ENCODE results near the gene ASGR2.

The ASGR2 gene

DNA sequence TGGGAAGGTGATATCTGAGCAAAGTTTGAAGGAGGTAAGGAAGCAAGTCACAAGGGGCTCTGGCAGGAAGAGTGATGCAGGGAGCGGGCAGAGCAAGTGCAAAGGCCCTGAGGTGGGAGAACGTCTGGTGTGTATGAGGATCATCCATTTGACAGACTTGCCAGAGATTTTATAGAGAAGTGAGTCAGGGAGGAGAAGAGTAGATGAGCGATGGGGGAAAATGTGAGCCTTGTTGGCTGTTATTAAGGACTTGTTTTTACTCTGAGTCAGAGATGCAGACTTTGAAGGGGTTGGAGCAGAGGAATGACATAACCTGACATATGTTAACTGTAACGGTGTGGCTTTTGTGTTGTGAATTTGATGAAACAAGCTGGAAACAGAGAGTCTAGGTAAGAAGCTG lies 31.0 kb downstream of the ASGR2 start:
- DNase-seq (ENCODE audit: low read depth in 1 of 2, low spot score in 1 of 2) = no peak
- Histone ChIP-seq H3K27ac (replicated peaks) (no peak overlapping the region), H3K27me3 (ENCODE audit: insufficient read depth, poor library complexity, severe bottlenecking) (no peaks in the 10 kb centered on the region), H3K4me3 (replicated peaks; ENCODE audit: insufficient read depth, low read length) (no peak overlapping the region)
- TF ChIP-seq SPI1 (IDR thresholded peaks at IDR 0.05; ENCODE audit: borderline replicate concordance, low read depth) (no peak), GABPA (IDR thresholded peaks at IDR 0.05; ENCODE audit: low read depth) (no peak), POLR2AphosphoS5 (IDR thresholded peaks at IDR 0.05; ENCODE audit: low read depth) (no peak)
- TF ChIP-seq, protein P1, sequence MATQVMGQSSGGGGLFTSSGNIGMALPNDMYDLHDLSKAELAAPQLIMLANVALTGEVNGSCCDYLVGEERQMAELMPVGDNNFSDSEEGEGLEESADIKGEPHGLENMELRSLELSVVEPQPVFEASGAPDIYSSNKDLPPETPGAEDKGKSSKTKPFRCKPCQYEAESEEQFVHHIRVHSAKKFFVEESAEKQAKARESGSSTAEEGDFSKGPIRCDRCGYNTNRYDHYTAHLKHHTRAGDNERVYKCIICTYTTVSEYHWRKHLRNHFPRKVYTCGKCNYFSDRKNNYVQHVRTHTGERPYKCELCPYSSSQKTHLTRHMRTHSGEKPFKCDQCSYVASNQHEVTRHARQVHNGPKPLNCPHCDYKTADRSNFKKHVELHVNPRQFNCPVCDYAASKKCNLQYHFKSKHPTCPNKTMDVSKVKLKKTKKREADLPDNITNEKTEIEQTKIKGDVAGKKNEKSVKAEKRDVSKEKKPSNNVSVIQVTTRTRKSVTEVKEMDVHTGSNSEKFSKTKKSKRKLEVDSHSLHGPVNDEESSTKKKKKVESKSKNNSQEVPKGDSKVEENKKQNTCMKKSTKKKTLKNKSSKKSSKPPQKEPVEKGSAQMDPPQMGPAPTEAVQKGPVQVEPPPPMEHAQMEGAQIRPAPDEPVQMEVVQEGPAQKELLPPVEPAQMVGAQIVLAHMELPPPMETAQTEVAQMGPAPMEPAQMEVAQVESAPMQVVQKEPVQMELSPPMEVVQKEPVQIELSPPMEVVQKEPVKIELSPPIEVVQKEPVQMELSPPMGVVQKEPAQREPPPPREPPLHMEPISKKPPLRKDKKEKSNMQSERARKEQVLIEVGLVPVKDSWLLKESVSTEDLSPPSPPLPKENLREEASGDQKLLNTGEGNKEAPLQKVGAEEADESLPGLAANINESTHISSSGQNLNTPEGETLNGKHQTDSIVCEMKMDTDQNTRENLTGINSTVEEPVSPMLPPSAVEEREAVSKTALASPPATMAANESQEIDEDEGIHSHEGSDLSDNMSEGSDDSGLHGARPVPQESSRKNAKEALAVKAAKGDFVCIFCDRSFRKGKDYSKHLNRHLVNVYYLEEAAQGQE (IDR thresholded peaks at IDR 0.05; ENCODE audit: insufficient replicate concordance, low read depth) = no peak
- TF ChIP-seq, protein P2, sequence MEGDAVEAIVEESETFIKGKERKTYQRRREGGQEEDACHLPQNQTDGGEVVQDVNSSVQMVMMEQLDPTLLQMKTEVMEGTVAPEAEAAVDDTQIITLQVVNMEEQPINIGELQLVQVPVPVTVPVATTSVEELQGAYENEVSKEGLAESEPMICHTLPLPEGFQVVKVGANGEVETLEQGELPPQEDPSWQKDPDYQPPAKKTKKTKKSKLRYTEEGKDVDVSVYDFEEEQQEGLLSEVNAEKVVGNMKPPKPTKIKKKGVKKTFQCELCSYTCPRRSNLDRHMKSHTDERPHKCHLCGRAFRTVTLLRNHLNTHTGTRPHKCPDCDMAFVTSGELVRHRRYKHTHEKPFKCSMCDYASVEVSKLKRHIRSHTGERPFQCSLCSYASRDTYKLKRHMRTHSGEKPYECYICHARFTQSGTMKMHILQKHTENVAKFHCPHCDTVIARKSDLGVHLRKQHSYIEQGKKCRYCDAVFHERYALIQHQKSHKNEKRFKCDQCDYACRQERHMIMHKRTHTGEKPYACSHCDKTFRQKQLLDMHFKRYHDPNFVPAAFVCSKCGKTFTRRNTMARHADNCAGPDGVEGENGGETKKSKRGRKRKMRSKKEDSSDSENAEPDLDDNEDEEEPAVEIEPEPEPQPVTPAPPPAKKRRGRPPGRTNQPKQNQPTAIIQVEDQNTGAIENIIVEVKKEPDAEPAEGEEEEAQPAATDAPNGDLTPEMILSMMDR (IDR thresholded peaks at IDR 0.05; ENCODE audit: insufficient read depth, low read length) = no peak

DNA sequence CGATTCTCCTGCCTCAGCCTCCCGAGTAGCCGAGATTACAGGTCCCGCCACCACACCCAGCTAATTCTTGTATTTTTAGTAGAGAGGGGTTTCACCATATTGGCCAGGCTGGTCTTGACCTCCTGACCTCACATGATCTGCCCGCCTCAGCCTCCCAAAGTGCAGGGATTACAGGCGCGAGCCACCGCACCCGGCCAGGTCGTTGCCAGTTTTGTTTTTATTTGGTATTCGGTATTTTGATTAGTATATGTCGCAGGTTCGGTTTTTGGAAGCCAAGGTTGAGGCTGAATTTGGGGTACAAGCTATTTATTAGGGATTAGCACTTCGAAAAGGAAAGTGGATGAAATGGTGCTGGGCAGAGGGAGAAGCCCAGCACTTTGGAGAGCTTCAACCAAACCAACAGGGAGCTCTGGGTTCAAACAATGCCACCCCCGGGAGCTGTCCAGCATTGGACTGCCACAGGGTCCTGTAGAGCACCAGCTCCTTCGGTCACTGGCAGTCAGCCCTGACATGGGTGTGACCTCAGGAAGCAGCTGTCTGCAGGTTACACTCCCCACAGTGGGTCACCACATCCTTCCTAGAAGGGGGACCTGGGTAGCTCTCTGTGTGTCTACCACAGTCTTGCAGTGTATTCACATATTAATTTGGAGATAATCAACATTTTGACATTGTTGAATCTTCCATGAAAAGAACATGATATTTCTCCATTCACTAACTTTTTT lies 33.1 kb downstream of the ASGR2 start:
- H3K27me3 ChIP-seq (ENCODE audit: insufficient read depth, poor library complexity, severe bottlenecking) = no peaks in the 10 kb centered on the region
- no peak overlapping the region for H3K27ac ChIP-seq (replicated peaks)
- TF ChIP-seq, protein P1 (IDR thresholded peaks at IDR 0.05; ENCODE audit: insufficient replicate concordance, low read depth) = peak; percentile 88
- no peak for TF ChIP-seq GABPA (IDR thresholded peaks at IDR 0.05; ENCODE audit: low read depth)
- H3K4me3 ChIP-seq (replicated peaks; ENCODE audit: insufficient read depth, low read length) = no peak overlapping the region
- peak in 1 of 2 experiments; percentile 1 for DNase-seq (ENCODE audit: low read depth in 1 of 2, low spot score in 1 of 2)

DNA sequence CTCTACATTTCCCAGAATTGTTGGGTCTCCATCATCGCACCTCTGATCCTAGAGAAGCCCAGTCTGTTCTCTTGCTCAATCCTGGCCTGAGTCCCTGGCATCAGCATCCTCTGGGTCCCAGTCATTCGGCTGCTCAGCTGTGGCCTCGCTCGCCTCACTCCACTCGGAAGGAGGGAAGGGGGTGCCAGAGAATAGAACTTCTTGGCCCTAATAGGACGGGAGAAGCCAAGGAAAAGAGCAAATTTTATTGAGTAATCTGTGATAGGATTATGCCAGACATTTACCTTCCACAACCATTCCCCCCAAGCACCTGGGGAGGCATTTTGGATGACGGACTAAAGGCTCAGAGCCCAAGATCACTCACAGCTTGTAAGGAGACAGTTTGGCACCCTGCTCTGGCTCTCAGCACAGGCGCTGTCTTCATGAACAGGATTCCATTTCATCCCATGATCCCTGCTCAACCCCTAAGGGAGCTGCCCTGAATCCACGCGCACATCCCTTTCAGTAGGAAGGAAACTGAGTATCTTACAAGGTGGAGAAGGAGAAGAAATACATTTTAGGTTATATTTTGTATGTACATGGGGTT lies 34.1 kb downstream of the ASGR2 start:
- Histone ChIP-seq H3K27me3 (ENCODE audit: insufficient read depth, poor library complexity, severe bottlenecking) (no peaks in the 10 kb centered on the region), H3K27ac (replicated peaks) (no peak overlapping the region), H3K4me3 (replicated peaks; ENCODE audit: insufficient read depth, low read length) (no peak overlapping the region)
- TF ChIP-seq, protein P2 (IDR thresholded peaks at IDR 0.05; ENCODE audit: insufficient read depth, low read length) = no peak
- no peak for TF ChIP-seq SPI1 (IDR thresholded peaks at IDR 0.05; ENCODE audit: borderline replicate concordance, low read depth)
- TF ChIP-seq, protein P1 (IDR thresholded peaks at IDR 0.05; ENCODE audit: insufficient replicate concordance, low read depth) = no peak
- no peak for TF ChIP-seq POLR2AphosphoS5 (IDR thresholded peaks at IDR 0.05; ENCODE audit: low read depth)
- TF ChIP-seq GABPA (IDR thresholded peaks at IDR 0.05; ENCODE audit: low read depth) = no peak
- DNase-seq (ENCODE audit: low read depth in 1 of 2, low spot score in 1 of 2) = no peak

Data from HL-60 (cell line).